Measurements from ENCODE around the gene MAG. TPM values are rescaled to one million over a fixed set of nuclear protein-coding genes. Genes with fewer than 3 reads are reported as not detected.

MAG gene
- total RNA-seq, 1 experiment from 2014 or later: 0.46 TPM

DNA sequence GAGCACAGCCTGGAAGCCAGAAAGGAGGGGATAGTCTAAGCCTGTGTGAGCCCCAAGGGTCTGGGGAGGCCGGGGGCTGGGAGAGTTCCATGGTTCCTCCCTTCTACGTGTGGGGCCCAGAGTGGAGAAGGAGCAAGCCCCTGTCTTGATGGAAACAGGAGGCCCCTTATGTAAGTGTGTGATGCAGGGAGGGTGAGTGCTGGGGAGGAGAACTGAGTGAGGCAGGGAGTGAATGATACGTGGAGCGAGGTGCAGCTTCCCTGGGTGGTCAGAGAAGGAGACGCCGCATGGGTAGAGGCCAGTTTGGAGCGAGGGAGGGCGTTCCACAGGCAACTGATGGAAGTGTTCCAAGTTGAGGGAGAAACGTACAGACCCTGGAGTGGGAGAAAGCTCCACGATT lies 16.0 kb downstream of the MAG start:
- H3K36me3 Mint-ChIP-seq: no peaks in the 10 kb centered on the region
- TF ChIP-seq, protein P1, sequence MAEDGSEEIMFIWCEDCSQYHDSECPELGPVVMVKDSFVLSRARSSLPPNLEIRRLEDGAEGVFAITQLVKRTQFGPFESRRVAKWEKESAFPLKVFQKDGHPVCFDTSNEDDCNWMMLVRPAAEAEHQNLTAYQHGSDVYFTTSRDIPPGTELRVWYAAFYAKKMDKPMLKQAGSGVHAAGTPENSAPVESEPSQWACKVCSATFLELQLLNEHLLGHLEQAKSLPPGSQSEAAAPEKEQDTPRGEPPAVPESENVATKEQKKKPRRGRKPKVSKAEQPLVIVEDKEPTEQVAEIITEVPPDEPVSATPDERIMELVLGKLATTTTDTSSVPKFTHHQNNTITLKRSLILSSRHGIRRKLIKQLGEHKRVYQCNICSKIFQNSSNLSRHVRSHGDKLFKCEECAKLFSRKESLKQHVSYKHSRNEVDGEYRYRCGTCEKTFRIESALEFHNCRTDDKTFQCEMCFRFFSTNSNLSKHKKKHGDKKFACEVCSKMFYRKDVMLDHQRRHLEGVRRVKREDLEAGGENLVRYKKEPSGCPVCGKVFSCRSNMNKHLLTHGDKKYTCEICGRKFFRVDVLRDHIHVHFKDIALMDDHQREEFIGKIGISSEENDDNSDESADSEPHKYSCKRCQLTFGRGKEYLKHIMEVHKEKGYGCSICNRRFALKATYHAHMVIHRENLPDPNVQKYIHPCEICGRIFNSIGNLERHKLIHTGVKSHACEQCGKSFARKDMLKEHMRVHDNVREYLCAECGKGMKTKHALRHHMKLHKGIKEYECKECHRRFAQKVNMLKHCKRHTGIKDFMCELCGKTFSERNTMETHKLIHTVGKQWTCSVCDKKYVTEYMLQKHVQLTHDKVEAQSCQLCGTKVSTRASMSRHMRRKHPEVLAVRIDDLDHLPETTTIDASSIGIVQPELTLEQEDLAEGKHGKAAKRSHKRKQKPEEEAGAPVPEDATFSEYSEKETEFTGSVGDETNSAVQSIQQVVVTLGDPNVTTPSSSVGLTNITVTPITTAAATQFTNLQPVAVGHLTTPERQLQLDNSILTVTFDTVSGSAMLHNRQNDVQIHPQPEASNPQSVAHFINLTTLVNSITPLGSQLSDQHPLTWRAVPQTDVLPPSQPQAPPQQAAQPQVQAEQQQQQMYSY (CRISPR knock-in tag; IDR thresholded peaks at IDR 0.05): no peak
- TF ChIP-seq TCF7 (CRISPR knock-in tag; IDR thresholded peaks at IDR 0.05; ENCODE audit: low read depth): no peak
- no peak for TF ChIP-seq EMX1 (CRISPR knock-in tag; IDR thresholded peaks at IDR 0.05)
- TF ChIP-seq, protein P2, sequence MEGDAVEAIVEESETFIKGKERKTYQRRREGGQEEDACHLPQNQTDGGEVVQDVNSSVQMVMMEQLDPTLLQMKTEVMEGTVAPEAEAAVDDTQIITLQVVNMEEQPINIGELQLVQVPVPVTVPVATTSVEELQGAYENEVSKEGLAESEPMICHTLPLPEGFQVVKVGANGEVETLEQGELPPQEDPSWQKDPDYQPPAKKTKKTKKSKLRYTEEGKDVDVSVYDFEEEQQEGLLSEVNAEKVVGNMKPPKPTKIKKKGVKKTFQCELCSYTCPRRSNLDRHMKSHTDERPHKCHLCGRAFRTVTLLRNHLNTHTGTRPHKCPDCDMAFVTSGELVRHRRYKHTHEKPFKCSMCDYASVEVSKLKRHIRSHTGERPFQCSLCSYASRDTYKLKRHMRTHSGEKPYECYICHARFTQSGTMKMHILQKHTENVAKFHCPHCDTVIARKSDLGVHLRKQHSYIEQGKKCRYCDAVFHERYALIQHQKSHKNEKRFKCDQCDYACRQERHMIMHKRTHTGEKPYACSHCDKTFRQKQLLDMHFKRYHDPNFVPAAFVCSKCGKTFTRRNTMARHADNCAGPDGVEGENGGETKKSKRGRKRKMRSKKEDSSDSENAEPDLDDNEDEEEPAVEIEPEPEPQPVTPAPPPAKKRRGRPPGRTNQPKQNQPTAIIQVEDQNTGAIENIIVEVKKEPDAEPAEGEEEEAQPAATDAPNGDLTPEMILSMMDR (IDR thresholded peaks at IDR 0.05): no peak
- TF ChIP-seq JAZF1 (CRISPR knock-in tag; IDR thresholded peaks at IDR 0.05): no peak
- no peak overlapping the region for H3K4me3 Mint-ChIP-seq
- peak overlapping the region; percentile 6; the same call in 1 of the 2 replicates for H3K27ac Mint-ChIP-seq
- H3K9me3 Mint-ChIP-seq: no peaks in the 10 kb centered on the region
- H3K27me3 Mint-ChIP-seq (ENCODE audit: low read depth): no peaks in the 10 kb centered on the region
- ATAC-seq (no peak), DNase-seq (ENCODE audit: low spot score) (no peak)
- ChIA-PET POLR2A (no interaction called here), CTCF (no interaction called here)
- no peaks in the 10 kb centered on the region for H3K4me1 Mint-ChIP-seq

DNA sequence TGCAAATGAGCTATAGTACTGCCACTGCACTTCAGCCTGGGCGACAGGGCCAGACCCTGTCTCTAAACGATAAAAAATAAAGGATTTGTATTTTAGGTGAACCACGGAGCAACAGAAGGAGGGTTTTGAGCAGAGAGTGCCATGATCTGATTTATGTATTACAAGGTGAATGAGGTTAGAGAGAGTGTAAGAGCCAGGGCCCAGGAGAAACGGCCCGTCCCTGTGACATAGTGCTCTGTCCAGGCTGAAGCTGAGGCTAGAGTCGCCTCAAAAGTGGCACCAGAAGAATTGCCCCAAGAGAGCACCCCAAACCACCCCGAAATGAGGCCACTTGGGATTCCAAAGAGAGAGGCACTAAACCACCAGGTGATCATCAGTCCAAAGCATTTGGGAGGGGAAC lies 16.9 kb downstream of the MAG start:
- no peak for ATAC-seq
- no peaks in the 10 kb centered on the region for H3K36me3 Mint-ChIP-seq
- TF ChIP-seq NR2C2 (CRISPR knock-in tag; IDR thresholded peaks at IDR 0.05) (no peak), RORB (CRISPR knock-in tag; IDR thresholded peaks at IDR 0.05) (no peak), RELA (CRISPR knock-in tag; IDR thresholded peaks at IDR 0.05; ENCODE audit: borderline replicate concordance) (no peak)
- TF ChIP-seq, protein P3, sequence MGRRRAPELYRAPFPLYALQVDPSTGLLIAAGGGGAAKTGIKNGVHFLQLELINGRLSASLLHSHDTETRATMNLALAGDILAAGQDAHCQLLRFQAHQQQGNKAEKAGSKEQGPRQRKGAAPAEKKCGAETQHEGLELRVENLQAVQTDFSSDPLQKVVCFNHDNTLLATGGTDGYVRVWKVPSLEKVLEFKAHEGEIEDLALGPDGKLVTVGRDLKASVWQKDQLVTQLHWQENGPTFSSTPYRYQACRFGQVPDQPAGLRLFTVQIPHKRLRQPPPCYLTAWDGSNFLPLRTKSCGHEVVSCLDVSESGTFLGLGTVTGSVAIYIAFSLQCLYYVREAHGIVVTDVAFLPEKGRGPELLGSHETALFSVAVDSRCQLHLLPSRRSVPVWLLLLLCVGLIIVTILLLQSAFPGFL (CRISPR knock-in tag; IDR thresholded peaks at IDR 0.05; ENCODE audit: borderline replicate concordance): no peak
- TF ChIP-seq, protein P4, sequence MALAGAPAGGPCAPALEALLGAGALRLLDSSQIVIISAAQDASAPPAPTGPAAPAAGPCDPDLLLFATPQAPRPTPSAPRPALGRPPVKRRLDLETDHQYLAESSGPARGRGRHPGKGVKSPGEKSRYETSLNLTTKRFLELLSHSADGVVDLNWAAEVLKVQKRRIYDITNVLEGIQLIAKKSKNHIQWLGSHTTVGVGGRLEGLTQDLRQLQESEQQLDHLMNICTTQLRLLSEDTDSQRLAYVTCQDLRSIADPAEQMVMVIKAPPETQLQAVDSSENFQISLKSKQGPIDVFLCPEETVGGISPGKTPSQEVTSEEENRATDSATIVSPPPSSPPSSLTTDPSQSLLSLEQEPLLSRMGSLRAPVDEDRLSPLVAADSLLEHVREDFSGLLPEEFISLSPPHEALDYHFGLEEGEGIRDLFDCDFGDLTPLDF (CRISPR knock-in tag; IDR thresholded peaks at IDR 0.05): no peak
- TF ChIP-seq, protein P5, sequence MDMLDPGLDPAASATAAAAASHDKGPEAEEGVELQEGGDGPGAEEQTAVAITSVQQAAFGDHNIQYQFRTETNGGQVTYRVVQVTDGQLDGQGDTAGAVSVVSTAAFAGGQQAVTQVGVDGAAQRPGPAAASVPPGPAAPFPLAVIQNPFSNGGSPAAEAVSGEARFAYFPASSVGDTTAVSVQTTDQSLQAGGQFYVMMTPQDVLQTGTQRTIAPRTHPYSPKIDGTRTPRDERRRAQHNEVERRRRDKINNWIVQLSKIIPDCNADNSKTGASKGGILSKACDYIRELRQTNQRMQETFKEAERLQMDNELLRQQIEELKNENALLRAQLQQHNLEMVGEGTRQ (CRISPR knock-in tag; IDR thresholded peaks at IDR 0.05): no peak
- H3K4me3 Mint-ChIP-seq: no peak overlapping the region
- H3K27me3 Mint-ChIP-seq (ENCODE audit: low read depth): no peaks in the 10 kb centered on the region
- H3K4me1 Mint-ChIP-seq: no peaks in the 10 kb centered on the region
- CTCF ChIA-PET: interaction anchor here (1.2 kb wide), 1 partner anchor 241 kb away, joined by 4 read pairs; no protein-coding TSS in a partner anchor
- DNase-seq (ENCODE audit: low spot score): no peak
- 0 out of 2 replicates have a peak overlapping the region, but pooled peaks have one; percentile 48 for H3K27ac Mint-ChIP-seq
- POLR2A ChIA-PET: no interaction called here
- H3K9me3 Mint-ChIP-seq: no peaks in the 10 kb centered on the region

DNA sequence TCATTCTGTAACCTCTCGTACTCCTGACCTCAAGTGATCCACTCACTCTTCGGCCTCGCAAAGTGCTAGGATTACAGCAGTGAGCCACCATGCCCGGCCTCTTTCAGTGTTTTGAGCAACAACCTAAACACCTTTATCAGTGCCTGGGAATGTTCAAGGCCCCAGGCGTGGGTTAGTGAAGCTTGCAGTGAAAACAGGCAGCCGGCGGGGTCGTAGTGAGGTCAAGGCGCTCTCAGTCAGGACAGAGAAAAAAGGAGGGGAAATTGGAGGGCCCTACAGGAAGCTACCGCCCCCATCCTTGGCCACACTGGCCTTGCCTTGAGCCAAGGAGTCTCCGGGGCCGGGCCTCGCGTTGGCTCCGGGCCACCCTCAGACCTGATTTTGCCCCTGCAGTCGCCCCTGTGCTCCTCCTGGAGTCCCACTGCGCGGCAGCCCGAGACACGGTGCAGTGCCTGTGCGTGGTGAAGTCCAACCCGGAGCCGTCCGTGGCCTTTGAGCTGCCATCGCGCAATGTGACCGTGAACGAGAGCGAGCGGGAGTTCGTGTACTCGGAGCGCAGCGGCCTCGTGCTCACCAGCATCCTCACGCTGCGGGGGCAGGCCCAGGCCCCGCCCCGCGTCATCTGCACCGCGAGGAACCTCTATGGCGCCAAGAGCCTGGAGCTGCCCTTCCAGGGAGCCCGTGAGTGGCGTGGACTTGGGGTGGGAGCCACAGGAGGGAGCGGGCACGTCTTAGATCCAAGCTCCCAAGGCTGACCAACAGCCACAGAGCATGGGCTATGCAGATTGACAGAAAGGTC lies 17.7 kb downstream of the MAG start:
- Mint-ChIP-seq H3K36me3 (no peaks in the 10 kb centered on the region), H3K4me3 (no peak overlapping the region), H3K27me3 (ENCODE audit: low read depth) (no peaks in the 10 kb centered on the region), H3K27ac (no peak overlapping the region), H3K4me1 (no peaks in the 10 kb centered on the region), H3K9me3 (no peaks in the 10 kb centered on the region)
- ChIA-PET CTCF (interaction anchor here (0.6 to 1.4 kb wide), 3 partner anchors 43 to 246 kb away, joined by 3 to 5 read pairs (median 4); no protein-coding TSS in a partner anchor), POLR2A (no interaction called here)
- no peak for TF ChIP-seq SP1 (CRISPR knock-in tag; conservative IDR thresholded peaks at IDR 0.05)
- peak; percentile 56 for TF ChIP-seq GABPB1 (CRISPR knock-in tag; IDR thresholded peaks at IDR 0.05)
- DNase-seq (ENCODE audit: low spot score) (no peak), ATAC-seq (no peak)
